ENCODE data around the gene LZTS3.
"Not testable (repeated sequence)": the region's sequence is repeated elsewhere in the genome, so short reads cannot be mapped to it uniquely, and the experiment has no call there.

LZTS3 gene

DNA sequence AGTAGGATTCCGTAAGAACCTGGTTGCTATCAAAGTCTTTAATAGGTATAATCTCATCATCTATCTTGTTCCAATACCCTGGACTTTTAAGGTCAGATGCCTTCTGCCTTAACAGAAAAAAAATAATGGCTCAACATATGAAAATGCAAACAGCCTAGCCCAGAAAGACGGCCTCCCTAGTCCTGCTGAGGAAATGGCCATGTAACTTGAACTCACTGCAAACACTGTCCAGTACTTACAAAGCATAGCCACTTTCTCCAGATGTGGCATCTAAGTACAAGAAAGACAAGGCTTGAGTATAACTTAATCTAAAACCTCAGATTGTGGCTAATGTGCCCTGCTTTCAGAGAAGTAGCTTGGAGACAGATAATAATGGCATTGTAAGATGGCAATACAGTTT is 40.2 kb downstream of the LZTS3 start:
- no peak for DNase-seq

DNA sequence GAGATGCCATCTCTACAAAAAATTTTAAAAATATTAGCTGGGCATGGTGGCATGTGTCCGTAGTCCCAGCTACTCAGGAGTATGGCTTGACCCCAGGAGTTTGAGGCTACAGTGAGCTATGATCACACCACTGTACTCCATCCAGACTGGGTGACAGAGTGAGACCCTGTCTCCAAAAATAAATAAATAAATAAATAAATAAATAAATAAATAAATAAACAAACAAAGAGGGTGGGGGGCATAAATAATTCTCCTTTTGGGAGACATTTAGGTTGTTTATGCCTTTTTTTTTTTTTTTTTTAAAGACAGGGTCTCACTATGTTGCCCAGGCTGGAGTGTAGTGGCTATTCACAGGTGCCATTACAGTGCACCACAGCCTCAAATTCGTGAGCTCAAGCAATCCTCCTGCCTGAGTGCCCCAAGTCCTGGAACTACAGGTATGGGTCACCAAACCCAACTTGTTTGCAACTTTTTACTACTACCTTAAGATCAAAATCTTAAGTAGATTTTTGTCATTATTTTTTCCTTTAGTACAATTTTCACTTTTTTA is 43.2 kb downstream of the LZTS3 start:
- DNase-seq = no peak

DNA sequence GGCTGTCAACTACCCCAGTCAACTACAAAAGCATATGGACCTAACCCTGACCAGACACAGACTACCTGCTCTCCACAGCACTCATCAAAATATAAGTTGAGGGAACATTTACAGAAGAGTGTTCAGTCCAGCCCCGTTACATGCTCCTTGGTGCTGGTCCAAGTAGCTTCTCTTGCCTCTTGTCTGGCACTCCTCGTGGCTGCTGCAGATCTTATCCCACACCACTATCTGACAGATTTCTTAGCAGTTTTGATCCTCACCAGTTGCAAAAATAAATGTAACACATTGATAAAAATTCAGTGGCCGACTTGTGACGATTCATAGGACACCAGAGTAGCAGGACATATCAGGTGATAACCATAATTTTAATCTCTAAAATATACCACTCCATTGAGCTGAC is 44.3 kb downstream of the LZTS3 start:
- no peak for DNase-seq

DNA sequence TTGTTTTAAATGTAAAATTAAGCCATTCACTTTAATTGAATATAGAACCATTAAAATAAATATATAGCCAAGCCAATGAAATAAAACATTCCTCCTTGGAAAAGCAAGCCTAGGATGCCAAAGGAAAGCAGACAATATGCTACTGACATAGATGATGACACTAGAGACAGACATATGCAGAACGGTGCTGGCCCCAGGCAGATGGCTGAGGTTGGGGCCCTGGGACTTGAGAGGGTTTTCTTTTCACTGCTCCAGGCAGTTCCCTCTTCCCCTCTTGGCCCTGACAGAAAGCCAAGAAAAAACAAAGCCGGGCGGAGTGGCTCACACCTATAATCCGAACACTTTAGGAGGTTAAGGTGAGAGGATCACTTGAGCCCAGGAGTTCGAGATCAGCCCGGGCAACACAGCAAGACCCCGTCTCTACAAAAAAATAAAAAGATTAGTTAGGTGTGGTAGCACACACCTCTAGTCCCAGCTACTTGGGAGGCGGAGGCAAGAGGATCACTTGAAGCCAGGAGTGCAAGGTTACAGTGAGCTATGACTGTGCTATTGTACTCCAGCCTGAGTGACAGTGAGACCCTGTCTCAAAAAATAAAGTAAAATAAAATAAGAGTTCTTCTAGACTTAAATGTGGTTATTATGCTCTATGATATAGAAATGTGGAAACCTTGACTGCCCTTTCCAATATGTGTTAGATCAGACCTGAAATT is 44.9 kb downstream of the LZTS3 start:
- no peak for DNase-seq

DNA sequence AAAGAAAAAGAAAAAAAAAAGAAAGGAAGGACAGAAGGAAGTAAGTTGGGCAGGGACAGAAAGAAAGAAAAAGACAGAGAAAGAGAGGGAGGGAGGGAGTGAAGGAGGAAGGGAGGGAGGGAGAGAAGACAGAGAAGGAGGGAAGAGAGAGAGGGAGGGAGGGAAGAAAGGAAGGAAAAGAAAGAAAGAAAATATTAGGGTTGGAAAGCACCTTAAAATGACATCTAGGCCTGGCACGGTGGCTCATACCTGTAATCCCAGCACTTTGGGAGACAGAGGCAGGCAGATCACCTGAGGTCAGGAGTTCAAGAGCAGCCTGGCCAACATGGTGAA is 46.9 kb downstream of the LZTS3 start:
- no peak for DNase-seq

DNA sequence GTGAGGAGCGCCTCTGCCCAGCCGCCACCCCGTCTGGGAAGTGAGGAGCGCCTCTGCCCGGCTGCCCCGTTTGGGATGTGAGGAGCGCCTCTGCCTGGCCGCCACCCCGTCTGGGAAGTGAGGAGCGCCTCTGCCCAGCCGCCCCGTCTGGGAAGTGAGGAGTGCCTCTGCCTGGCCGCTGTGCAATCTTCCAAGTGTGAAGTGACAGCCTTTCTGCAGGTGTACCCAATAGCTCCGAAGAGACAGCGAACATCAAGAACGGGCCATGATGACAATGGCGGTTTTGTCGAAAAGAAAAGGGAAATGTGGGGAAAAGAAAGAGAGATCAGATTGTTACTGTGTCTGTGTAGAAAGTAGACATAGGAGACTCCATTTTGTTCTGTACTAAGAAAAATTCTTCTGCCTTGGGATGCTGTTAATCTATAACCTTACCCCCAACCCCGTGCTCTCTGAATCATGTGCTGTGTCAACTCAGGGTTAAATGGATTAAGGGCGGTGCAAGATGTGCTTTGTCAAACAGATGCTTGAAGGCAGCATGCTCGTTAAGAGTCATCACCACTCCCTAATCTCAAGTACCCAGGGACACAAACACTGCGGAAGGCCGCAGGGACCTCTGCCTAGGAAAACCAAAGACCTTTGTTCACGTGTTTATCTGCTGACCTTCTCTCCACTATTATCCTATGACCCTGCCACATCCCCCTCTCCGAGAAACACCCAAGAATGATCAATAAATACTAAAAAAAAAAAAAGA is 47.4 kb downstream of the LZTS3 start:
- DNase-seq = not testable (repeated sequence)

DNA sequence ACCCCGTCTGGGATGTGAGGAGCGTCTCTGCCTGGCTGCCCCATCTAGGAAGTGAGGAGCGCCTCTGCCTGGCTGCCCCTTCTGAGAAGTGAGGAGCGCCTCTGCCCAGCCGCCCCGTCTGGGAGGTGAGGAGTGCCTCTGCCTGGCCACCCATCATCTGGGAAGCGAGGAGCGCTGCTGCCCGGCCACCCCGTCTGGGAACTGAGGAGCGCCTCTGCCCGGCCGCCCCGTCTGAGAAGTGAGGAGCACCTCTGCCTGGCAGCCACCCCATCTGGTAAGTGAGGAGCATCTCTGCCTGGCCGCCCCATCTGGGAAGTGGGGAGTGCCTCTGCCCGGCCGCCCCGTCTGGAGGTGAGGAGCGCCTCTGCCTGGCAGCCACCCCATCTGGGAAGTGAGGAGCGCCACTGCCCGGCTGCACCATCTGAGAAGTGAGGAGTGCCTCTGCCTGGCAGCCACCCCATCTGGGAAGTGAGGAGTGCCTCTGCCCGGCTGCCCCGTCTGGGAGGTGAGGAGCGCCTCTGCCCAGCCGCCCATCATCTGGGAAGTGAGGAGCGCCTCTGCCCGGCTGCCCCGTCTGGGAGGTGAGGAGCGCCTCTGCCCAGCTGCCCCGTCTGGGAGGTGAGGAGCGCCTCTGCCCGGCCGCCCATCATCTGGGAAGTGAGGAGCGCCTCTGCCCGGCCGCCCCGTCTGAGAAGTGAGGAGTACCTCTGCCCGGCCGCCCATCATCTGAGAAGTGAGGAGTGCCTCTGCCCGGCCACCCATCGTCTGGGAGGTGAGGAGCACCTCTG is 48.4 kb downstream of the LZTS3 start:
- not testable (repeated sequence) for DNase-seq

DNA sequence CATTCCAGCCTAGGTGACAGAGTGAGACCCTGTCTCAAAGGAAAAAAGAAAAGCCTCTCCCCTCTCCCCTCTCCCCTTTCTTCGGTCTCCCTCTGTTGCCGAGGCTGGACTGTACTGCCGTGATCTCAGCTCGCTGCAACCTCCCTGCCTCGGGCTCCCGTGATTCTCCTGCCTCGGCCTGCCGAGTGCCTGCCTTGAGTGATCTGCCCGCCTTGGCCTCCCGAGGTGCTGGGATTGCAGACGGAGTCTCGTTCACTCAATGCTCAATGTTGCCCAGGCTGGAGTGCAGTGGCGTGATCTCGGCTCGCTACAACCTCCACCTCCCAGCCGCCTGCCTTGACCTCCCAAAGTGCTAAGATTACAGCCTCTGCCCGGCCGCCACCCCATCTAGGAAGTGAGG is 49.2 kb downstream of the LZTS3 start:
- DNase-seq = not testable (repeated sequence)

DNA sequence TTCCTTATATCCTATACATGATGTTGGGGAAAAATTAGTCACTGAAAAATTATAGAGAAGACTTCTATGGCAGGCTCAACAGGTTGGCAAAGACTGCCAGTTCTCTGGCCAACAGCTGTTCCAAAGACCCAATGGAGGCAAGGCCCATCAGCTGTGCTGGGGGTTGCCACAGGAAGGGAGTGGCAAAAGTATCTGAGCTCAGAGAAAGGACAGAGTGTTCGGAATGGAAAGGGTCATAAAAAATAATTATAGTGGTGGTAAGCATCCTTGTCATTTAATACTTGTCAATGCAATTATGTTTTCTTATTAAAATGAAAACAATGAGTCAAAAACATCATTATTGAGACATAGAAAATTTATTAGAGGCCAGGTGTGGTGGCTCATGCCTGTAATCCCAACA is 49.8 kb downstream of the LZTS3 start:
- DNase-seq = no peak

DNA sequence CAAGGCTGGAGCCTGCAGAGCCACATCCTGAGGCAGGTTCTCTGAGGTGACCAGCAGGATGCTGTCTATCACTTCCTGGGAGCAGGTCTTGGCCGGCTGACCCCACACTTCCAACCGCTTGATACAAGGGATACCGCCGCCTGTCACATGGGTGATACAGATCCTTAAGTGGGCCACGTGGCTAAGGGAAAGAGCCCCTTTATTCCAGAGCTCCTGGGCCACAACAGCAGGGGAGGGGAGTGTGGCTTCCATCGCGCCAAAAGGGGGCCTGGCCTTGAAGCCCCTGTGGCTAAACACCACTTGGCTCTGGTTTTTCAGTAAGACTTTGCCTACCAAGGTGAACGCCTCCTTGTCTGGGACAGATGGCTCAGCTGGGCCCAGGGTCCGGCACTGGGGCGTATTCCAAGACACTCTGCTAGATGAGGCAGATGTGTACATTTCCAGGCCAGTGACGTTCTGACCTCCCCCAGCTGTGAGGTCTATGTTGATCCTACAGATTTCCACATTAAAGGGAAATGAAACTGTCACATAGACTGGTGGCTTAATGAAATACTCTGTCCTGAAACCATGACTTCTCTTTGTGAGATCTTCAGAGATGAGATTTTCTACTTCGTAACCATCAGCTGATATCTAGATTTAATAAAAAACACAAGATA is 51.3 kb downstream of the LZTS3 start:
- DNase-seq = no peak

DNA sequence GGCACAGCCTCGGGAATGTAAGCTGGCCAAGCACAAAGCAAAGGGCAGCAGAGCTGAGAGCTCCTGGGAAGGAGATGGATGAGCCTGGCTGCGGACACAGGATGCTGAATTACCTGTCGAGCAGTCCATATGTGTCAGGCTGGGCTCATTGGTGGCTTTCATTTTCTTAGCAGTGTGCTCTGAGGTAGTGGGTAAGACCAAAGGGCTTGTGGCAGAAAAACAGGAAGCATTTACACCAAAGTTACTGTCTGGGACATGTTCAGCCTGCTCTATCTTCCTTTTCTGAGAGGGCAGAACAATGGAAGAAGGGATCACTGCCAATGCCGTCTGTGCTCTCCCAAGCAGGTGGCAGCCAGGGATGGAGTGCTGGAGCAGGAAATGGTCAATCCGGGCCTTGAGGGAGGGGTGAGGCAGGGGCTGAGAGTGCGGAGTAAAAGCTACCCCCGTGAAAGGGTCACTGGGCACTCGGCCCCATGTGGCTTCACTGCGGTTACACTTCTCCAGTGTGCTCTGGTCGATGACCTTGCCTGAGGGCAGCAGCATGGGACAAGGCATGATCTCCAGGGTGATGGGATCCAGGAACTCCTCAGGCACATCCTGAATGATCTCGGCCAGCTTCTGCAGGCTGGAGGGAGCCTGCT is 52.0 kb downstream of the LZTS3 start:
- DNase-seq = peak; percentile 35 to 46

DNA sequence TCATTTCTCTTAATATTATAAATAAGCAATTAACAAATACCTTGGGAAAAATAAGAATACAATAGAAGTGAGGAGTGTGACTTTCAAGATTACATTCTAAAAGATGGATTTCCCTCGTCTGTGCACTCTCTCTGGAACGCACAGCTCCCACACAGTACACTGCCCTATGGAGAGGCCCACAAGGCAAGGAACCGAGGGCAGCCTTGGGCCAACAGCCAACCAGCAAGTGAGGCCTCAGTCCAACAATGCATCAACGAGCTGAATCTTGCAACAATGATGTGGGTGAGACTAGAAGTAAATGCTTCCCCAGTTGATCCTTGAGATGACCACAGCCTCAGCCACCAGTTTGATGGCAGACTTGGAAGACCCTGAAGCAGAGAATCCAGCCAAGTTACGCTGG is 54.3 kb downstream of the LZTS3 start:
- DNase-seq = no peak

DNA sequence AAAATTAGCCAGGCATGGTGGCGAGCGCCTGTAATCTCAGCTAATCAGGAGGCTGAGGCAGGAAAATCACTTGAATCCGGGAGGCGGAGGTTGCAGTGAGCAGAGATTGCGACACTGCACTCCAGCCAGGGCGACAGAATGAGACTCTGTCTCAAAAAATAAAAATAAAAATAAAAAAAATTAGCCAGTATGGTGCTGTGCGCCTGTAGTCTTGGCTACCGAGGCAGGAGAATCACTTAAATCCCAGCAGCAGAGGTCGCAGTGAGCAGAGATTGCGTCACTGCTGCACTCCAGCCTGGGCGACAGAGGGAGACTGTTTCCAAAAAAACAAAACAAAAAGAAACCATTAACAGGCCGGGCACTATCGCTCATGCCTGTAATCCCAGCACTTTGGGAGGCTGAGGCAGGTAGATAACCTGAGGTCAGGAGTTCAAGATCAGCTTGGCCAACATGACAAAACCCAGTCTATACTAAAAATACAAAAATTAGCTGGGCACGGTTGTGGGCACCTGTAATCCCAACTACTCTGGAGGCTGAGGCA is 55.4 kb downstream of the LZTS3 start:
- peak; percentile 58 to 61 for DNase-seq

DNA sequence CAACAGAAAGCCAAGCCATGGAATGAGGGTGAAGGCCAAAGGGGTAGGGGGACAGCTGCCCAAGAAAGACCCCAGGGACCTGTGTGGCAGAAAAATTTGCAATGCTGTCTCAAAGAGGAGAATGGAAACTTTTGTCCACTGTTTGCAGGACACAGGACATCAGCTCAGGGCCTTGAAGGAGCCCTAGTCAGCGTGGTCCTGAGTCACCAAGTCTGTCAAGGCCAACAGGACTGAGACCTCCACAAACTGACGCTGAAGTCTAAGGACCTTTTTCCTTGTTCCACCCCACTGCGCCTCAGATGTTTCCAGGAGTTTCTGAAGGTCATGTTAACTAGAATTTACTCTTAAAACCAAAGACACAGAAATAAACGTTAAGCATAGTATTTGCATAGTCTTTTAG is 57.0 kb downstream of the LZTS3 start:
- no peak for DNase-seq

DNA sequence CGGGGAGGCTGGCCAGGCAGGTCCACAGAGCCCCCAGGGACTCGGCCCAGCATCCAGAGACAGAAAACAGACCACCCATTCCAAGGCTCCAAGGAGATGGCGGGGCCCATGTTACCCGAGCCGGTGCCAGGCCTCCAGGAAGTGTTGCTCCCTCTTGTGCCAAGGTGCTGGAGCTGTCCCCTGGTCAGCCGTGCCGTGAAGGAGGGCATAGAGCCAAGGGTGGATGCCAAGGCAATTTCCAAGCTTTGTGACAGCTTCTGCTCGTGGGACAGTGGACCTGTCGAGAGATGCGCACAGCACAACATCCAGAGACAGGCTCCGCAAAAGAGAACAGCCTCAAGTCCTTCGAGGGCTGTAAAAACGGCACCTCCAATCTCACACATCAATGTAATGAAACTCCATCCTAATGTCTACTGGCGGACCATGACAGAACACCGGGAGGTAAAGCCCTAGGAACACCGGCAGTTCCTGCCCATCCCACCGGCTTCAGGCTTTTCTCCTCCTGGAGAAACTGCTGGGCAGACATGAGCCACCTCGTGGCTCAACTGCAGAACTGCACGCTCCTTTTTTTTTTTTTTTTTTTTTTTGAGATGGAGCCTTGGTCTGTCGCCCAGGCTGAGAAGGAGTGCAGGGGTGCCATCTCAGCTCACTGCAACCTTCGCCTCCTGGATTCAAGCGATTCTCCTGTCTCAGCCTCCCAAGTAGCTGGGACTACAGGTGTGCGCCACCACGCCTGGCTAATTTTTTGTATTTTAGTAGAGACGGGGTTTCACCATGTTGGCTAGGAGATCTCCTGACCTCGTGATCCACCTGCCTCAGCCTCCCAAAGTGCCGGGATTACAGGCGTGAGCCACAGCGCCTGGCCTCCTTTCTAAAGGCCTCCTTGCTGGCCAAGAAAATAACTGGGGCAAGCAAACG is 57.9 kb downstream of the LZTS3 start:
- peak; percentile 15 to 41 for DNase-seq
